HG03103 (cell line): ENCODE measurements around the gene TMEM266.

Source experiments
- ATAC-seq: cut with Tn5 transposase; IDR thresholded peaks from one replicate; pipeline ENCODE4 v1.9.1; 2021; ENCODE audit warnings: low read depth; ENCODE audit not compliant: unreplicated experiment

Gene TMEM266

DNA sequence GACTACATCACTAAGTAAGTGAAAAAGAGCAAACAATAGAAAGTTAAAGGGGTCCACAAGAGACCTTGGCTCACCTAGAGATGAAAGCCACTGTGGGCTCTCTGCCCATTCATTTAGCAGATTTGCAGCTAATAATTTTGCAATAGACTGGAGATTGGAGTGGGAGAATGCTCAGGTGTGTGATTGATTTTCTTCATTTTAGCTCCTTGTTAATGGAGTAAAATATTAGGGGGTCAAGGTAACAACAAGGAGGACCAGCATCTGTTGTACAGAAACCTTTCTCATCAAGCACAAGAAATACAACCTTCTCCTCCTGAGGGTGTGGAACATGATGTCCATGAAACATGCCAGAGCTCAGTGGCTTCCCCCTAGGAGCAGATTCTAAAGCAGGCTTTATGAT lies 63.2 kb downstream of the TMEM266 start:
- no peak for ATAC-seq

DNA sequence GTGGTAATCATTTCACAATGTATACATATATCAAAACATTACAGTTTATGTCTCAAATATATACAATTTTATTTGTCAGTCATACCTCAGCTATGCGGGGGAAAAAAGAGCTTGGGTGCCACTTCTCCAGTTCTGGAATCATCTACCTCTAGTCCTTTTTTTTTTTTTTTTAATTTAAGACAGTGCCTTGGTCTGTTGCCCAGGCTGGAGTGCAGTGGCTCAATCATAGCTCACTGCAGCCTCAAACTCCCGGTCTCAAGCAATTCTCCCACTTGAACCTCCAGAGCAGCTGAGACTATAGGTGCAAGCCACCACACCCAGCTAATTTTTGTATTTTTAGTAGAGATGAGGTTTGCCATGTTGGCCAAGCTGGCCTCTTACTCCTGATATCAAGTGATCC lies 67.4 kb downstream of the TMEM266 start:
- ATAC-seq = no peak

GRCh38 chr15:76127880-76128279 lies 68.1 kb downstream of the TMEM266 start:
- no peak for ATAC-seq

DNA sequence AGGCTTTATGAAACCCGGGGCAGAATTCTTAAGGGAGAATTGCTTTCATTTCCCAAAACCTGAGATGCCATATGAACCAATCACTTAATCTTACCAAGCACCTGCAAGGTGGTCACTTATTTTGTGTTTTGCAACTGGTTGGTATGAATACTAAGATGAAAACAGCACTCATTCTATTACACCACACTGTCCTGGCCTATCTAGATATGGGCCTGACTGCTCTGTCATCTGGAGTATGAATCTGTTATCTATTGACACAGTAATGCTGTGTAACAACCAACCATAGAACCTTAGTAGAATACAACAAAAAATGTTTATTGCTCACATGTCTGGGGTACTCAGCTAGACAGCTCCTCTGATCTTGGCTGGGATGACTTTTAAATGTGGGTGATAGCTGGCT lies 74.8 kb downstream of the TMEM266 start:
- no peak for ATAC-seq

GRCh38 chr15:76135516-76135915 lies 75.7 kb downstream of the TMEM266 start:
- no peak for ATAC-seq

DNA sequence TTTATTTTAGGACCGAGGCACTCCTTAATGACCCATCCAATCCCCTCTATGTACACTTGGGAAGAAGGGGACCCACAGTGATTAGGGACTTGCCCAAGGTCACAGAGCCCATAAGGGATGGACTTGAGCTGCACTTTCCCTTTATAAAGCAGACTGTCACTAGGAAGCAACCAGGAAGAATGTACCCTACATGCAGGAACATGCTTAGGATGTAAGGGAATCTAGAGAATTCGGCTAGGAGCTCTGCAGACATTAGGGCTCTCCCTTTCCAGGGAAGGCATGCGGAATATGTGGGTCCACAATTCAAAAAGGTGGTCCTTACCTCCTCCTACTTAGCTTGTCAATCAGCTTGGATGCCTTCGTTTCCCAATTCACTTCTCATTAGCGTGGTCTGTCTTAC lies 78.7 kb downstream of the TMEM266 start:
- no peak for ATAC-seq

DNA sequence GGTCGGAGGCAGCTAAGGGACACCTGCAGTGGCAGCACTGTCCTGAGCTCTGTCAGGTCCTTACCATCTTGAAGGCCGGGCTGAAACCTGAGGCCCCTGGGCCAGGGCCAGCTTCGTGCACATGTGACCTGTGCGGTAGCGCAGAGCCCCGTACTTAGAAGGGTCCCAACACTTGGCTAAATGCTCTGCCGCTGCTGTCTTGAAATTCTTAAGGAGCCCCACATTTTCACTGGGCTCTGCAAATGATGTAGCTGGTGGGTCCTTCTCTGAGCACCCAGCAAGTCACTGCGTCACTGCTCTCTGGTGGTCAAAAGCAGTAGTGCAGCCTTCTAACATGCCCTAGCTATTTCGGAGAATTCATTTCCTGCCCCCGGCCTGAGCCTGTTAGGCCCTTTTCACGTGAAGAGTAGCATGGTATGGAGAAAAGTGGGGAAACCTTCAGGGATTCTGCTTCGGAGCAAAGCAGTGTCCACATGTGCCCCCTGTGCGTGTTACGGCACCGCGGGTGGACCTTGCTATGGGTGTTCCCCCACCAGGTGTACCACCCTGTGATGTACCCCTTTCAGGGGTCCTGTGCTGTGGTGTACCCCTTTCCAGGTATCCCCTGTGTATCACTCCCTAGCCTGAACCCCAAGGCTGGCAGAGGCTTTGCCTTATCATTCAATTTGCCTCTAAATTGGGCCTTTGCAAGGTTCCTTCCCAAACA lies 79.7 kb downstream of the TMEM266 start:
- ATAC-seq = no peak

DNA sequence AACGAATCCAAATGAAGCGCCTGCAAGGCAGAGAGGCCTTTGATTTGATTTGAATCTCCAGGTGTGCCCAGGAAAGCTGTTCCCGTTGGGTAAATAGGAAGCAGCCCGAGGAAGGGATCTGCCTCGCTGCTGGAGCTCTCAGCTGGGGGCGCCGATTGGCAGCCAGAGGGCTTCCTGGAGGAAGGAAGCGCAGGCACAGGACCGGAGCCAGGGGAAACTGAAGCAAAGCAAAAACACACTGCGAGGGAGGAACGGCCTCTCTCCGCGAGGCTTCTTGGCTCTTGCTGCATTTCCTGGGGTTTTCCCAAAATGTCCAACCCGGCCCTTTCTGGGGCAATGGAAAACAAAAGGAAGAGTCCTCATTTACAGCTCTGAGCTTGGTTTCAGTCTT lies 80.3 kb downstream of the TMEM266 start:
- ATAC-seq = no peak

DNA sequence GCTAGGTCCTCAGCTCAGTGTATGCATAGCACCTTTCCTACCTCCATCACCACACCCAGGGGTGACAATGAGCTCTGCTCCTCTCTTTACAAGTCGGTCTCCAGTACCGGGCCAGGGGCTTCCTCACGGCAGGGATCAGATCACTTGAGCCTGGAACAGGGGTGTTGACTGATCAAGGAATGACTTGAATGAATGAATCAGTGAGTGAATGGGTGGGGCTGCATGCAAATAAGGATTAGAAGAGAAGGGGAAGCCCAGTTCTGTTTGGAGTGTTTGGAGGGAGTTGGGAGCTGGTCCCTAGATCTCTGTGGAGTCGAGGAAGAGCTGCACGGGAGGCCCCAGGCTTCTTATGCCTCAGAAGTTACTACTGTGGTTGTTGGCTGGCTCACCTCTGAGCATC lies 87.0 kb downstream of the TMEM266 start:
- no peak for ATAC-seq

- no peak for ATAC-seq
Observed at GRCh38 chr15:76147906-76148570, 88.3 kb downstream of the TMEM266 start.

DNA sequence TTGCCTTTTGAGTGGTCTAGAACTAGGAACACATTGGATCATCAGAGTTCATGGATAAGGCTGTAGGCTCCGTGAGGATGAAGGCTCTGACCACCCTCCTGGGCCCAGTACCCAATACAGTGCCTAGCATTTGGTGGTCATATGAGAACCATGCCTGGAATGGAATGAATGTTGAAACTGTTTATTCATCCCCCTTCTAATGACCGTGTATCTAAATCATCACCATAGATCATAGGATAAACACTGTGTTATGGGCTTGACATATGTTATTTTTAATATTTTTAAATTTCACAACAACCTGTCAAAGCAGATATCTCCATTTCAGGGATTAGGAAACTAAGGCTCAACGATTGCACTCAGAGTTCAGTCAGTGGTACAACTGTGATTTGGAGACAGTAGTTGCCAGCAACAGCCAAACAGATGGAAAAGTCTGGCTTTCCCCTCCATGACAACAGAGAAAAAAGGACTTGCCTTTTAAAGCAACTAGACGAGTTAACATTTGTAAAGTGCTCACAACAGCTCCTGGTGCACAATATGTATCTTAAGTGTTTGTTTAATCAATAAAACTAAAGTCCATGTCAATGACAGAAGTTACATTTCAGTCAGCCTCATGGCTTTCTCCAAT lies 89.6 kb downstream of the TMEM266 start:
- ATAC-seq = no peak

- ATAC-seq = no peak
Observed at GRCh38 chr15:76150513-76150912, 90.7 kb downstream of the TMEM266 start.

DNA sequence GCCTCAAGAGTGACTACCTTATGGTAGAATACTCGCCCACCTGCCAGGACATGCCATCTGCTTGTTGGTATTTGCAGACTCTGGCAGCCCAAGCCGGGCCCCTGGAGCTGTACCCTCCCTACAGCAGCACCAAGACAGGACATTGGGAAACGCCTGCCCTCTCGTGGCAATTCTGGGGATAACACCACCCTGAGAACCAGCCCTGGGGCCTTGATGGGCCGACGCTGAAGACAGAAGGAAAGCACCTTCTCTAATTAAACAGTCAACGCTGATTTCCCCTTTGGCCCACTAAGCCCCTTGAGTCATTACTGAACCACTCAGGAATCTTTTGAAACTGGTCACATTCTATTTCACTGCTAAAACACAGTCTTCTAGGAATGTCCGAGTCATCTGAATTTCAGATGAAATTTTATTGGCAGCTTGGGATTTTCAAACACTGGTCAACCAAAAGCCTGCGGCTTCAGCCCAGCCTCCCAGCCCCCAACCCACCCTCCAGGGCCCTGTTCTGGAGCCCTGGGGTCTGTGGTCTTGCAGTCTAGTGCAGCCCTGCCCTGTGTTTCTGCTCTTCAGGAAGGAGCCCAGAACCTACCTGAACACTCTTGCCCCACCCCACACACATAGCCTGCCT lies 91.3 kb downstream of the TMEM266 start:
- ATAC-seq = peak; percentile 63

DNA sequence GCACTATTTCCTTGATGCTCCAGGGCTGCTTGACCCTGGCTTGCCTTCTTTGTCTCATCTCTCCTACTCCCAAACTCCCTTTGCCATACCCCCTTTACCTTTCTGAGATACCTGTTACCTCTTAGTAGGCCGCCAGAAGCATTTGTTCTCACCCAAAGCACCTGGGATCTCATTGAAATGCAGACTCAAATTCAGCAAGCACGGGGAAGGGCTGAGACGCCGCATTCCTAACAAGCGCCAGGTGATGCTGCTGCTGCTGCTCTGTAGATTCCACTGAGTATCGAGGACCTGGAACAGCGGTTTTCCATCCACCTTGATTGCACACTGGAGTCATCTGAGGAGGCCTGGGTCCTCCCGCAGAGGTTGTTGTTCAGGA lies 91.8 kb downstream of the TMEM266 start:
- no peak for ATAC-seq

DNA sequence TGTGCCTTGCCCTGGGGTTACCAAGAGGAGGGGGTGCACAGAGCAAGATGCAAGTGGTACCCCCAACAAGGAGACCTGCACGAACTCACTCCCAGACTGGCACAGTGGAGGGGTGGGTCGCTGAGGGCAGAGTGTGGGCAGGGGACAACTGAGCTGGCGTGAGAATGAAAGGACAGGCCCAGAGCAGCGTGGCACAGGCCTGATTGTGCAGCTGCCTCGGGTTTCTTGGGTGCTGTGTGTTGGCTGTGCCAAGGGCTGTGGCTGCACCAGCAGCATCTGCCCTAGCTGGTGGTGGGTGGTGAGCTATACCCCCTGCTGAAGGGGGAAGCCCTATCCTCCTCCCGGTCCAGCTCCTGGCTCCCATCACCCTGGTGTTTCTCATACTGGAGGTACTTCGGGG lies 92.4 kb downstream of the TMEM266 start:
- no peak for ATAC-seq

GRCh38 chr15:76153241-76154197 lies 93.7 kb downstream of the TMEM266 start:
- no peak for ATAC-seq

- no peak for ATAC-seq
Observed at GRCh38 chr15:76155731-76156130, 95.9 kb downstream of the TMEM266 start.

DNA sequence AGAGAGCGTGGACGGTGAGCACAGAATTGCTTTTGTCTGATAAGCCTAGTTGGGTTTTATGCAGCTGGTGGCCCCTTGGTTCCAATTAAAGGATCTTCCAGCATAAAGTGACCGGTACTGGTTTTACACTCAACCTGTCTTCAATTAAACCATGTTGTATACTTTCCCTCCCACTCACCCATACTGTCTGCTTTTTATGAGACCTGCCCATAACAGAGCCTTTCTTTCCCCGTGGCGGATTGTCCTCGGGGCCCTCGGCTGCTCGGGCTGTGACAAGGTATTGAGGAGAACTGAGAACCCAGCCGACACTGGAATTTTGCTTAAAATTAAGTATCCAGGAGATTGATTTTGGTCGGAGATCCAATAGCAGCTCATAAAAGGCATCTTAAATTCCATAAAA lies 98.4 kb downstream of the TMEM266 start:
- no peak for ATAC-seq

DNA sequence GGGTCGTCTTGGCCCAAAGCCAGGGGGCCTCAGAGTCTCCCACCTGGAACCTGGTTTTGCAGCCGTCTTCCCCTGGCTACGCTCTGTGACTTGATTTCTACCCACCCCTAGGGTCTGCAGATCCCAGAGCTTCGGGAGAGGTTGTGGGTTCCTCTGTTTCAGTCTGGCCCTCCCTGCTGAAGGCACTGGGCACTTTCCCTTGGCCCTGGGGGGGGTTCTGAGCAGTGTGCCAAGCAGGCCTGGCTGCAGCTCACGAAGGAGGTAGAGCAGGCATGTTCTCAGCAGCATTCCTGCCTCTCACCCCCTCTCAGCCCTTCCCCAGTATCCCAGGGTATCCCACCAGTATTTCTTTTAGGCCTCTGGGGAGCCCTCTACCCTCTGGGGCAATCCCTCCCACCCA lies 99.0 kb downstream of the TMEM266 start:
- ATAC-seq = no peak

- ATAC-seq = no peak
Observed at GRCh38 chr15:76159282-76159681, 99.5 kb downstream of the TMEM266 start.
